ENCODE measurements around the gene ABCB7. TPM values are rescaled to one million over a fixed set of nuclear protein-coding genes. Genes with fewer than 3 reads are reported as not detected.
"Not testable (repeated sequence)": the region's sequence is repeated elsewhere in the genome, so short reads cannot be mapped to it uniquely, and the experiment has no call there.

The ABCB7 gene
- total and polyA plus RNA-seq, 2 donors, result 17.8 to 27.7 TPM

- Histone ChIP-seq H3K27ac (ENCODE audit: low read depth in 1 of 2, low read length in 1 of 2) (peak overlapping the region in 1 of 2 donors; percentile 89), H3K9me3 (ENCODE audit: control insufficient read depth in 2 of 2, insufficient read depth in 1 of 2, low read length in 1 of 2) (no peaks in the 10 kb centered on the region), H3K4me1 (ENCODE audit: control insufficient read depth in 2 of 2, insufficient read depth in 2 of 2, low read length in 2 of 2) (no peaks in the 10 kb centered on the region), H3K27me3 (ENCODE audit: control insufficient read depth in 2 of 2, insufficient read depth in 1 of 2, low read length in 1 of 2) (no peaks in the 10 kb centered on the region), H3K36me3 (ENCODE audit: control insufficient read depth in 2 of 2, insufficient read depth in 2 of 2, low read length in 1 of 2) (no peaks in the 10 kb centered on the region), H3K4me3 (ENCODE audit: low read length in 2 of 2) (peak overlapping the region; percentile 66 to 72)
- peak in 6 of 9 donors; percentile 0 to 34 (median 2) for DNase-seq (ENCODE audit: low read depth in 6 of 9, low spot score in 9 of 9)
- WGBS, result 4% methylated on average over 6 of the region's 6 CpGs
Measured at GRCh38 chrX:75155447-75155826, 646 bp downstream of the ABCB7 start.

DNA sequence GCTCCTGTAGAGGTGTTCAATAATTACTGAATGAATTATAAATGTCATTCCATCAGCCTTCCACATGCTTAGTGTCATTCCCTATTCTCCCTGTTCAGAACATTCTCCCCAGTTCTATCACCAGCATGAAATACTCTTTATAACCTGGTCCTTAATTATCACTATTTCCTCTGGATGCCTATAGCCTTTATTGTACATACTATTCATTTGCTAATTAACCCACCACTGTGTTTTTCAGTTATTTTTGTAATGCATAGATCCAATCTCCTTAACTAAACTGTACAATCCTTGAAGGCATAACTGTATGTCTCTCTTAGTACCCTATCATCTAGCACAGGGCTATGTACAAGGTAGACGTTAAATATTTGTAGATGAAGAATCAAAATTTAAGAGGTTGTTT lies 1.2 kb downstream of the ABCB7 start:
- no peak for DNase-seq (ENCODE audit: low read depth in 6 of 9, low spot score in 9 of 9)
- no peaks in the 10 kb centered on the region for H3K27me3 ChIP-seq (ENCODE audit: control insufficient read depth in 2 of 2, insufficient read depth in 1 of 2, low read length in 1 of 2)
- 93% methylated on average over 1 of the region's 1 CpG for WGBS
- no peak overlapping the region for H3K4me3 ChIP-seq (ENCODE audit: low read length in 2 of 2)
- H3K4me1 ChIP-seq (ENCODE audit: control insufficient read depth in 2 of 2, insufficient read depth in 2 of 2, low read length in 2 of 2), result no peaks in the 10 kb centered on the region
- H3K27ac ChIP-seq (ENCODE audit: low read depth in 1 of 2, low read length in 1 of 2), result no peak overlapping the region
- no peaks in the 10 kb centered on the region for H3K36me3 ChIP-seq (ENCODE audit: control insufficient read depth in 2 of 2, insufficient read depth in 2 of 2, low read length in 1 of 2)
- no peaks in the 10 kb centered on the region for H3K9me3 ChIP-seq (ENCODE audit: control insufficient read depth in 2 of 2, insufficient read depth in 1 of 2, low read length in 1 of 2)

DNA sequence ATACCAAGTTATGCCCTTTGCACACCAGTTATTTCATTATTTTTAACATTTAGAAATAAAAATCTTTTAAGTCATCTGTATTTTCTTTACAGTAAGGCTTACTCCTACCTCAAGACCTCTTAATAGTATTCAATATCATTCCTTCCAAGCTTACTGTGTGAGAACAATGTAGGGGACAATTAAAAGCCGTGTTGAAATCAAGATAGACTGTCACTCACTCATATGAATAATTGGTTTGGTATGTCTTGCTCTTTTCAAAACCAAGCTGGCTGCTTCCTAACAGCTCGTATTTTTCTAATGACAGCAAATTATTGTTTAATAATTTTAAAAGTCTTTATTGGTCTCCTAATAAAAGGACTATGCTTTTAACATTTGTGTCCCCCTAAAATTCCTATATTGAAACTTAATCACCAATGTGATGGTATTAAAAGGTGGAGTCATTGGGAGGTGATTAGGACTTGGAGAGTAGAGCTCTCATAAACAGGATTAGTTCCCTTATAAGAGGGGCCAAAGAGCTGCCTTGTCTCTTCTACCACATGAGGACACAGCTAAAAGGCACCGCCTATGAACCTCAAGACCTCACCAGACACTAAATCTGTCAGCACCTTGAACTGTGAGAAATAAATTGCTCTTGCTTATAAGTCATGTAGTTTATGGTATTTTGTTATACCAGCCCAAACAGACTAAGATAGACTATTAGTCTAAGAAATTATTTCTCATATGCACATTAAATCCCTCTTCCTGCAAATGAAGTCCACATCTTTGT lies 4.1 kb downstream of the ABCB7 start:
- Histone ChIP-seq H3K36me3 (ENCODE audit: control insufficient read depth in 2 of 2, insufficient read depth in 2 of 2, low read length in 1 of 2) (no peaks in the 10 kb centered on the region), H3K27ac (ENCODE audit: low read depth in 1 of 2, low read length in 1 of 2) (no peak overlapping the region), H3K4me1 (ENCODE audit: control insufficient read depth in 2 of 2, insufficient read depth in 2 of 2, low read length in 2 of 2) (no peaks in the 10 kb centered on the region), H3K9me3 (ENCODE audit: control insufficient read depth in 2 of 2, insufficient read depth in 1 of 2, low read length in 1 of 2) (no peaks in the 10 kb centered on the region), H3K27me3 (ENCODE audit: control insufficient read depth in 2 of 2, insufficient read depth in 1 of 2, low read length in 1 of 2) (no peaks in the 10 kb centered on the region), H3K4me3 (ENCODE audit: low read length in 2 of 2) (no peak overlapping the region)
- no peak for DNase-seq (ENCODE audit: low read depth in 6 of 9, low spot score in 9 of 9)
- 98% methylated on average over 3 of the region's 3 CpGs for WGBS

DNA sequence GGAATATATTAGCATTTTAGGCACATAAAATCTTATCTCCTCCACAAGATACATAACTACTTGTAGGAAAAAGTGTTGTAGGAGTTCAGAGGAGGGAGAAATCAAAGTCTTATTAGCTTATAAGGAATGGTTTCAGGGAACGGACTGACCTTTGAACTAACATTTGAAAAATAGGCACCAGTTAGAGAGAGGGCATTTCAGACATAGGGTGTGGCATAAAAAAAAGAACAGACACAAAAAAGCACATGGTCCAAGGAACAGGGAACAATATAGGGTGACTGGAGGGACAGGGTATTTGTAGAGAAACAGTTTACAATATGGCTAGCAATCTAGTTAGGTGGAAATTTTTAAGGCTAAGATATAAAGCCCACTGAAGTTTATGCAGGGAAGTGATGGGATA lies 6.4 kb downstream of the ABCB7 start:
- Histone ChIP-seq H3K4me1 (ENCODE audit: control insufficient read depth in 2 of 2, insufficient read depth in 2 of 2, low read length in 2 of 2) (no peaks in the 10 kb centered on the region), H3K36me3 (ENCODE audit: control insufficient read depth in 2 of 2, insufficient read depth in 2 of 2, low read length in 1 of 2) (no peaks in the 10 kb centered on the region), H3K4me3 (ENCODE audit: low read length in 2 of 2) (no peak overlapping the region), H3K27ac (ENCODE audit: low read depth in 1 of 2, low read length in 1 of 2) (no peak overlapping the region), H3K9me3 (ENCODE audit: control insufficient read depth in 2 of 2, insufficient read depth in 1 of 2, low read length in 1 of 2) (no peaks in the 10 kb centered on the region), H3K27me3 (ENCODE audit: control insufficient read depth in 2 of 2, insufficient read depth in 1 of 2, low read length in 1 of 2) (no peaks in the 10 kb centered on the region)
- no peak for DNase-seq (ENCODE audit: low read depth in 6 of 9, low spot score in 9 of 9)
- WGBS, result 100% methylated on average over 1 of the region's 1 CpG

DNA sequence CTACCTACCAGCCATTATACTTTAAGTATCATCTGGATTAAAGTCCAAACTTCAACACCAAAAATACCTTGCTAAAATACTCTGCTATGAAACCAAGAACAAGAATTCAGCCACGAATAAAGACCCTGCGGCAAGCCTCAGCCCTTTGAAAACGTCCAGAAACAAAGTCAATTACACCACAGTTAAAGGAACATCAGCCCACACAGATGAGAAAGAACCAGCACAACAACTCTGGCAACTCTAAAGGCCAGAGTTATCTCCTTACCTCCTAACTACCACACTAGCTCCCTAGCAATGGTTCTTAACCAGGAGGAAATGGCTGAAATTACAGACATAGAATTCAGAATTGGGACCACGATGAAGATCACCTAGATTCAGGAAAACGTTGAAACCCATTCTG lies 23.4 kb downstream of the ABCB7 start:
- H3K4me1 ChIP-seq (ENCODE audit: control insufficient read depth in 2 of 2, insufficient read depth in 2 of 2, low read length in 2 of 2), result no peaks in the 10 kb centered on the region
- H3K9me3 ChIP-seq (ENCODE audit: control insufficient read depth in 2 of 2, insufficient read depth in 1 of 2, low read length in 1 of 2), result no peaks in the 10 kb centered on the region
- H3K27me3 ChIP-seq (ENCODE audit: control insufficient read depth in 2 of 2, insufficient read depth in 1 of 2, low read length in 1 of 2), result no peaks in the 10 kb centered on the region
- WGBS, result 93% methylated on average over 5 of the region's 5 CpGs
- H3K27ac ChIP-seq (ENCODE audit: low read depth in 1 of 2, low read length in 1 of 2), result no peak overlapping the region
- DNase-seq (ENCODE audit: low read depth in 6 of 9, low spot score in 9 of 9), result no peak
- no peaks in the 10 kb centered on the region for H3K36me3 ChIP-seq (ENCODE audit: control insufficient read depth in 2 of 2, insufficient read depth in 2 of 2, low read length in 1 of 2)
- H3K4me3 ChIP-seq (ENCODE audit: low read length in 2 of 2), result no peak overlapping the region

GRCh38 chrX:75131973-75132627 lies 24.0 kb downstream of the ABCB7 start:
- no peaks in the 10 kb centered on the region for H3K4me1 ChIP-seq (ENCODE audit: control insufficient read depth in 2 of 2, insufficient read depth in 2 of 2, low read length in 2 of 2)
- no peak overlapping the region for H3K4me3 ChIP-seq (ENCODE audit: low read length in 2 of 2)
- no peak overlapping the region for H3K27ac ChIP-seq (ENCODE audit: low read depth in 1 of 2, low read length in 1 of 2)
- over 99% methylated on average over 9 of the region's 9 CpGs for WGBS
- no peaks in the 10 kb centered on the region for H3K9me3 ChIP-seq (ENCODE audit: control insufficient read depth in 2 of 2, insufficient read depth in 1 of 2, low read length in 1 of 2)
- H3K36me3 ChIP-seq (ENCODE audit: control insufficient read depth in 2 of 2, insufficient read depth in 2 of 2, low read length in 1 of 2), result no peaks in the 10 kb centered on the region
- DNase-seq (ENCODE audit: low read depth in 6 of 9, low spot score in 9 of 9), result no peak
- H3K27me3 ChIP-seq (ENCODE audit: control insufficient read depth in 2 of 2, insufficient read depth in 1 of 2, low read length in 1 of 2), result no peaks in the 10 kb centered on the region

- H3K36me3 ChIP-seq (ENCODE audit: control insufficient read depth in 2 of 2, insufficient read depth in 2 of 2, low read length in 1 of 2); H3K4me1 ChIP-seq (ENCODE audit: control insufficient read depth in 2 of 2, insufficient read depth in 2 of 2, low read length in 2 of 2); H3K27me3 ChIP-seq (ENCODE audit: control insufficient read depth in 2 of 2, insufficient read depth in 1 of 2, low read length in 1 of 2); H3K27ac ChIP-seq (ENCODE audit: low read depth in 1 of 2, low read length in 1 of 2); DNase-seq (ENCODE audit: low read depth in 6 of 9, low spot score in 9 of 9); H3K9me3 ChIP-seq (ENCODE audit: control insufficient read depth in 2 of 2, insufficient read depth in 1 of 2, low read length in 1 of 2); H3K4me3 ChIP-seq (ENCODE audit: low read length in 2 of 2): not testable (repeated sequence)
- WGBS, result 97% methylated on average over 4 of the region's 4 CpGs
Measured at GRCh38 chrX:75129069-75129468, 27.0 kb downstream of the ABCB7 start.

- DNase-seq (ENCODE audit: low read depth in 6 of 9, low spot score in 9 of 9), result no peak
- no peak overlapping the region for H3K27ac ChIP-seq (ENCODE audit: low read depth in 1 of 2, low read length in 1 of 2)
- no peak overlapping the region for H3K4me3 ChIP-seq (ENCODE audit: low read length in 2 of 2)
- no peaks in the 10 kb centered on the region for H3K4me1 ChIP-seq (ENCODE audit: control insufficient read depth in 2 of 2, insufficient read depth in 2 of 2, low read length in 2 of 2)
- no peaks in the 10 kb centered on the region for H3K27me3 ChIP-seq (ENCODE audit: control insufficient read depth in 2 of 2, insufficient read depth in 1 of 2, low read length in 1 of 2)
- H3K9me3 ChIP-seq (ENCODE audit: control insufficient read depth in 2 of 2, insufficient read depth in 1 of 2, low read length in 1 of 2), result no peaks in the 10 kb centered on the region
- H3K36me3 ChIP-seq (ENCODE audit: control insufficient read depth in 2 of 2, insufficient read depth in 2 of 2, low read length in 1 of 2), result no peaks in the 10 kb centered on the region
- 86% methylated on average over 2 of the region's 2 CpGs for WGBS
Measured at GRCh38 chrX:75118296-75118695, 37.8 kb downstream of the ABCB7 start.

DNA sequence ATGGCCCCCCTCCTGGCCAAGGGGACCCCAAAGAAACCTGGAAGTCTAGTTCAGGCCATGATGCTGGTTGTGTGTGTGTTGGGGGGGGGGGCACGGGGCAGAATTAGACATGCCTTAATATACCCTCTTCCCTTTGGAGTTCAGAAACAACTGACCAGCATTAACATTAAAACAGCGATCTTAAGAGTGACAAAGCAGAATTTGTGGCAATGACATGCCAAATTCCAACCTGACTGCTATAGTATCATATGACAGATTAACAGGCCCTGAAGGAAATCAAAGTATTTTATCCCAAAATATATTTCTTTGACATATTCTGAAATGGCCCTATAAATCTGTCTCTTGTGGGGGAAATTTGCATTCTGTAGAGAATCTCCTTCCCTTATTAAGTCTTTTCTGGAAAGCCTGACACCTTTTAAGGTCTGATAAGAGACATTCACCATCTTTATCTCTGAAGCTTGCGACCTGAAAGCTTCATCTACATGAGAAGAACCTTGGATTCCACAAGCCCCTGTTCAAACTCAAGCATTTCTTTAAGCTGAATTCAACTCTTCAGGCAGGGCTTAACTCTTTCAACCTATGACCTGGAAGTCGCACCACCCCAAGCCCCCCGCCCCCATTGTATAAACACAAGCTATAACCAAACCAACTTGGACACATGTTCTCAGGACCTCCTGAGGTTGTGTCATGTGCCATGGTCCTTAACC lies 40.2 kb downstream of the ABCB7 start:
- Histone ChIP-seq H3K27ac (ENCODE audit: low read depth in 1 of 2, low read length in 1 of 2) (no peak overlapping the region), H3K4me3 (ENCODE audit: low read length in 2 of 2) (no peak overlapping the region), H3K27me3 (ENCODE audit: control insufficient read depth in 2 of 2, insufficient read depth in 1 of 2, low read length in 1 of 2) (no peaks in the 10 kb centered on the region), H3K4me1 (ENCODE audit: control insufficient read depth in 2 of 2, insufficient read depth in 2 of 2, low read length in 2 of 2) (no peaks in the 10 kb centered on the region), H3K9me3 (ENCODE audit: control insufficient read depth in 2 of 2, insufficient read depth in 1 of 2, low read length in 1 of 2) (no peaks in the 10 kb centered on the region), H3K36me3 (ENCODE audit: control insufficient read depth in 2 of 2, insufficient read depth in 2 of 2, low read length in 1 of 2) (no peaks in the 10 kb centered on the region)
- WGBS, result 98% methylated on average over 5 of the region's 5 CpGs
- DNase-seq (ENCODE audit: low read depth in 6 of 9, low spot score in 9 of 9), result no peak

Data from thymus (tissue), 11 donors.